Measurements from ENCODE around the gene MEI4.

MEI4 gene

DNA sequence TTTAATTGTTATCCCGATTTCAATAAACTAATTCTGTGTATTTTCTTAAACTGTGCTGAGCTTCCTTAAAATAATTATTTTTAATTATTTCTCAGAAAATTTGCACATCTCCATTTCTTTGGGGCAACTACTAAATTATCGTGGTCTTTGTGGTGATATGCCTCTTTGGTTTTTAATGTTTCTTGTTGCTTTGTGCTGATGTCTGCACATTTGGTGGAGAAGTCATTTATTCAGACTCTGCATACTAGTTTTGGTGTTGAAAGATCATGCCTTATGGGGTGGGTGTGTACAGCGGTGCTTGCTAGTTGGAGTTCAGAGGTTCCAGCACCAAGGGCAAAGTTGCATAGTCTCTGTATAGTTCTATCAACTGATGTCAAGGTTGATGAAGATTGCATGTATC is 253.2 kb downstream of the MEI4 start:
- H3K4me3 ChIP-seq (ENCODE audit: low read depth, low read length), result no peak overlapping the region
- TF ChIP-seq, protein P1, sequence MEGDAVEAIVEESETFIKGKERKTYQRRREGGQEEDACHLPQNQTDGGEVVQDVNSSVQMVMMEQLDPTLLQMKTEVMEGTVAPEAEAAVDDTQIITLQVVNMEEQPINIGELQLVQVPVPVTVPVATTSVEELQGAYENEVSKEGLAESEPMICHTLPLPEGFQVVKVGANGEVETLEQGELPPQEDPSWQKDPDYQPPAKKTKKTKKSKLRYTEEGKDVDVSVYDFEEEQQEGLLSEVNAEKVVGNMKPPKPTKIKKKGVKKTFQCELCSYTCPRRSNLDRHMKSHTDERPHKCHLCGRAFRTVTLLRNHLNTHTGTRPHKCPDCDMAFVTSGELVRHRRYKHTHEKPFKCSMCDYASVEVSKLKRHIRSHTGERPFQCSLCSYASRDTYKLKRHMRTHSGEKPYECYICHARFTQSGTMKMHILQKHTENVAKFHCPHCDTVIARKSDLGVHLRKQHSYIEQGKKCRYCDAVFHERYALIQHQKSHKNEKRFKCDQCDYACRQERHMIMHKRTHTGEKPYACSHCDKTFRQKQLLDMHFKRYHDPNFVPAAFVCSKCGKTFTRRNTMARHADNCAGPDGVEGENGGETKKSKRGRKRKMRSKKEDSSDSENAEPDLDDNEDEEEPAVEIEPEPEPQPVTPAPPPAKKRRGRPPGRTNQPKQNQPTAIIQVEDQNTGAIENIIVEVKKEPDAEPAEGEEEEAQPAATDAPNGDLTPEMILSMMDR (IDR thresholded peaks at IDR 0.05; ENCODE audit: low read depth, low read length, missing control alignments), result no peak
- DNase-seq (ENCODE audit: low read depth), result no peak

DNA sequence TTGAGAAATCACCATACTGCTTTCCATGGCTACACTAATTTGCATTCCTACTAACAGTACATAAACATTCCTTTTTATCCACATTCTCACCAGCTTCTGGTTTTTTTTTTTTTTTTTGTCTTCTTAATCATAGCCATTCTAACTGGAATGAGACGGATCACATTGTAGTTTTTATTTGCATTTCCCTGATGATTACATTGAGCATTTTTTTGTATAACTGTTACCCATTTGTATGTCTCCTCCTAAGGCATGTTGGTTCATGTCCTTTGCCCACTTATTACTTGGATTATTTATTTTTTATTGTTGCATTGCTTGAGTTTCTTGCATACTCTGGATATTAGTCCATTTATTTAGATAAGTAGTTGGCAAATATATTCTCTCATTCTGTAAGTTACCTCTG is 258.0 kb downstream of the MEI4 start:
- TF ChIP-seq, protein P1 (IDR thresholded peaks at IDR 0.05; ENCODE audit: low read depth, low read length, missing control alignments), result no peak
- no peak for DNase-seq (ENCODE audit: low read depth)
- H3K4me3 ChIP-seq (ENCODE audit: low read depth, low read length), result no peak overlapping the region

DNA sequence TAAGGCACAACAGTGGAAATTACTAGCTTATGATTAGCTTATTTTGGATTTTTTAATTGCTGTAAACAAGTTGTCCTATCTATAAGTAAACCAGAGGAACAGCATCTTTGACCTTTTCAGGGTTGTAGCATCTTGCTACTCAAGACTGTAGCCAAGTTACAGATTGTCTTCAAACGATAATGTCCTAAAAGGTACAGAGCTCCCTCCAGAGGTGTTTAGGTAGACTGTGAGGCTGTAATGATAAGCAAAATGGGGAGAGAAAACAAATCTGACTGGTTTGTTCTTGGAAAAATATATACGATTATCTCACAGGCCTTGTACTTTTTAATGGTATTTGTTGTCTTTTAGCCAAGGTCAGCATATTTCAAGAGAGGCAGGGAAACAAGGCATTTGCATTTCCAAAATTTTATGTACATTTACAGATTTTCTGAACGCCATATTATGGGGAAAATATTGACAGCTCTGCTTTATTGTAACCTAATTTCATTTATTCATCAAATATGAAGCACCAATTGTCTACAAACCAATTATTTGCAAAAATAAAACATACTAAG is 273.4 kb downstream of the MEI4 start:
- TF ChIP-seq, protein P1 (IDR thresholded peaks at IDR 0.05; ENCODE audit: low read depth, low read length, missing control alignments), result no peak
- H3K4me3 ChIP-seq (ENCODE audit: low read depth, low read length), result no peak overlapping the region
- DNase-seq (ENCODE audit: low read depth), result no peak

DNA sequence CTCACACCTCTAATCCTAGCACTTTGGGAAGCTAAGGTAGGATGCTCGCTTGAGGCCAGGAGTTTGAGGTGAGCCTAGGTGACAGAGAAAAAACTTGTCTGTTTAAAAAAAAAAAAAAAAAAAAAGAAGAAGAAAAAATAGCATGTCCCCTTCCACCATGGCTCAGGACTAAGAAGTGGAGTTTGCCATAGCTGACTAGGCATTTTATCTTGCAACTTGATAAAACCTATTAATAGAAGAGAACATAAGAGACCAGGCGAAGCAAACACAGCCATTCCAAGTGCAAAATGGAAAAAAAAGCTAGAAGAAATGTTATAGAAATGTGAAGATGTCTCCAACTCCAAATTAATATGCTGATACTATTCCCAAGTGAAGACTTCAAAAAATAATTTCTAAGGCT is 277.5 kb downstream of the MEI4 start:
- no peak for DNase-seq (ENCODE audit: low read depth)
- H3K4me3 ChIP-seq (ENCODE audit: low read depth, low read length), result no peak overlapping the region
- TF ChIP-seq, protein P1 (IDR thresholded peaks at IDR 0.05; ENCODE audit: low read depth, low read length, missing control alignments), result no peak

DNA sequence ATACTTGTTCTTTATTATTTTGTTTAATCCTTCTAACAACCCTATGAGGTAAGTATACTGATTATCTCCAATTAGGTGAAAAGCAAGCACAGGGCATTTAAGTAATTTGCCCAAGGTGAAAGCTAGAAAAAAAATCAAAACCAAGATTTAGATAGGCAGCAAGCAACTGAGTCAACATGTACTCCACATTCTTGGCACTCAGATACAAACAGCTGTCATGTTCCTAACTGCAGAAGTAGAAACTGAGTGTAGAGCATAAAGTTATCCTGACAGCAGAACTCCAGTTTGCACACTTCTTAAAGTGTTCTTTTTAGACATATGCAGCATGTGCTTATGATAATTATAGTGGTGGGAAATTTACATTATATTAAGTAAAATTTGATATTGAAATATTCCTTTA is 278.1 kb downstream of the MEI4 start:
- TF ChIP-seq, protein P1 (IDR thresholded peaks at IDR 0.05; ENCODE audit: low read depth, low read length, missing control alignments), result no peak
- DNase-seq (ENCODE audit: low read depth), result no peak

DNA sequence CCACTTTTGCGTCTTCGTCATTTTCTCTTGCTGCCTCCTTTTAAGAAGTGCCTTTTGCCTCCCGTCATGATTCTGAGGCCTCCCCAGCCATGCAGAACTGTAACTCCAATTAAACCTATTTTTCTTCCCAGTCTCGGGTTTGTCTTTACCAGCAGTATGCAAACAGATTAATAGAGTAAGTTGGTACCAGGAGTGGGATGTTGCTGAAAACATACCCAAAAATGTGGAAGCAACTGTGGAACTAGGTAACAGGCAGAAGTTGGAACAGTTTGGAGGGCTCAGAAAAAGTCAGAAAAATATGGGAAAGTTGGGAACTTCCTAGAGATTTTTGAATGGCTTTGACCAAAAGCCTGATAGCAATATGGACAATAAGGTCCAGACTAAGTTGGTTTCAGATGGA is 309.2 kb downstream of the MEI4 start:
- H3K4me3 ChIP-seq (ENCODE audit: low read depth, low read length), result no peak overlapping the region
- TF ChIP-seq, protein P1 (IDR thresholded peaks at IDR 0.05; ENCODE audit: low read depth, low read length, missing control alignments), result no peak
- no peak for DNase-seq (ENCODE audit: low read depth)

More for the DNA sequence above, 278.1 kb downstream of the MEI4 start:
- H3K4me3 ChIP-seq (ENCODE audit: low read depth, low read length), result no peak overlapping the region

DNA sequence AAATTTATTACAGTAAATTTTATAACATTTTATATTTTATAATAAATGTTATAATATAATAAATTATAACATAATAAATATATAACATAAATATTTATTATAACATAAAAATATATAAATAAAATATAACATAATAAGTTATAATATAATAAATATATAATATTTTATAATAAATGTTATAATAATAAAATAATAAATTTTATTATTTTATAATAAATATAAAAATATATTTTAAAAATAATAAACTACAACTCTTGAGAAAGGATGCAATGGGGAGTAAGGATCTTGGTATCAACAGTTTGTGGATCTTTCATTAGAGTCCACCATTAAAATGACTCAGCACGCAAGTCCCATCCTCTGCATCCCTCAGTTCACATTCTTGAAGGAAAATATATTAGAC is 312.6 kb downstream of the MEI4 start:
- TF ChIP-seq, protein P1 (IDR thresholded peaks at IDR 0.05; ENCODE audit: low read depth, low read length, missing control alignments), result no peak
- no peak overlapping the region for H3K4me3 ChIP-seq (ENCODE audit: low read depth, low read length)
- DNase-seq (ENCODE audit: low read depth), result no peak
